ENCODE data around the gene PANK4.

- TF ChIP-seq EP300 (IDR thresholded peaks at IDR 0.05) (no peak), POLR2AphosphoS5 (IDR thresholded peaks at IDR 0.05) (no peak)
These were observed 18.6 kb downstream of the PANK4 start for GRCh38 chr1:2507744-2508155.

Measured in esophagus muscularis mucosa (tissue), 3 donors.